PC-3 (cell line): Measurements from ENCODE around the gene FILIP1L.

Experiments used
- CTCF ChIP-seq: fragments of 300-600 bp; sonication (generic); conservative IDR thresholded peaks from 2 replicates; pipeline ENCODE4 v1.5.1; 2017; ENCODE audit warnings: antibody characterized with exemption, low read depth, mild to moderate bottlenecking, low read length
- EZH2 ChIP-seq: fragments of 300-600 bp; sonication (generic); IDR thresholded peaks from one replicate; pipeline ENCODE4 v1.6.1; 2017; ENCODE audit warnings: antibody characterized with exemption, mild to moderate bottlenecking, low read length; ENCODE audit not compliant: unreplicated experiment
- EZH2phosphoT487 ChIP-seq: fragments of 300-600 bp; sonication (generic); IDR thresholded peaks from 2 replicates; pipeline ENCODE4 v1.6.1; 2018; ENCODE audit warnings: mild to moderate bottlenecking, antibody characterized with exemption, low read length, borderline replicate concordance

DNA sequence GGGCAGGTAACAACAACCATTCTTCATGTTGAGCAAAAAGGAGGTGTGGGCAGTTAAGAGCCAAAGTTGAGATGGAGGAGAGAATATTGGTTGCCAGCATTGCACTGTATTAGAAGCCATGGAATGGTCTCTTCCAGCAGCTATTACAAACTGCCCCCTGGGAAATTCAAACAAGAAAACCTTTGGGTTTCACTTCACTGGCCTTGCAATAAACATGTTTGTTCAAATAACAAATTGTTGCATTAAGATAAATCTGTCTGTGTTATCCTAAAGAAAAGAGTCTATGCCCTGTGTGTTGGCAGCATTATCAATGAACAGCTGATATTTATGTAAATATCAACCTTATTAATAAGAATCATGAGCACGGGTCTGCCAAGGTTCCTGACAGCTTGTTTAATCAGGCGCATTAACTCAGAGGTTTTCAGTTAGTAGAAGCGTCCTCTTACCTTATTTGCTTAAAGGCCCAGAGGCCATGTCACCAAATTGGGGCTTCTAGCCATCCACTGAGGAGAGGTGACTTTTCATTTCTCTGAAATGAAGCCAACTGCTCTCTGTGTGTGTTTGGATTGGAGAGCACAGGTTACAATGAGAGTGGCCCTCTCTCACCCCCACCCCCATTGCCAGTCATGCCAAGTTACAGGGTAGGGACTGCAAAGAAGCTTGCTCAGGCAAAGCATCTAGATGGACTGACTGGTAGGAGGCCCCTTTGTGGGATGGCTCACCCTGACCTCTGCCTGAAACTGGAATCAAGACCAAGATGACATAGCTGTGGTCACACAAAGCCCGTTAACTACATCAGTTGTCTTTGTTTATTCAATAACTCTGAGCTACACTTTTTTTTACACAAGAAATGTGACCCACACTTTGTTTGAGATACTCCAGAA, 10.5 kb downstream of the FILIP1L start:
- TF ChIP-seq EZH2 (no peak), CTCF (no peak), EZH2phosphoT487 (no peak)
